Kidney capillary endothelial cell (primary cell): Measurements from ENCODE around the gene KBTBD6.
"Not testable (repeated sequence)": the region's sequence is repeated elsewhere in the genome, so short reads cannot be mapped to it uniquely, and the experiment has no call there.

Experiments
- DNase-seq: peaks from one replicate; pipeline ENCODE4 v3.0.0-alpha.2; 2018; ENCODE audit warnings: low spot score

Gene KBTBD6

DNA sequence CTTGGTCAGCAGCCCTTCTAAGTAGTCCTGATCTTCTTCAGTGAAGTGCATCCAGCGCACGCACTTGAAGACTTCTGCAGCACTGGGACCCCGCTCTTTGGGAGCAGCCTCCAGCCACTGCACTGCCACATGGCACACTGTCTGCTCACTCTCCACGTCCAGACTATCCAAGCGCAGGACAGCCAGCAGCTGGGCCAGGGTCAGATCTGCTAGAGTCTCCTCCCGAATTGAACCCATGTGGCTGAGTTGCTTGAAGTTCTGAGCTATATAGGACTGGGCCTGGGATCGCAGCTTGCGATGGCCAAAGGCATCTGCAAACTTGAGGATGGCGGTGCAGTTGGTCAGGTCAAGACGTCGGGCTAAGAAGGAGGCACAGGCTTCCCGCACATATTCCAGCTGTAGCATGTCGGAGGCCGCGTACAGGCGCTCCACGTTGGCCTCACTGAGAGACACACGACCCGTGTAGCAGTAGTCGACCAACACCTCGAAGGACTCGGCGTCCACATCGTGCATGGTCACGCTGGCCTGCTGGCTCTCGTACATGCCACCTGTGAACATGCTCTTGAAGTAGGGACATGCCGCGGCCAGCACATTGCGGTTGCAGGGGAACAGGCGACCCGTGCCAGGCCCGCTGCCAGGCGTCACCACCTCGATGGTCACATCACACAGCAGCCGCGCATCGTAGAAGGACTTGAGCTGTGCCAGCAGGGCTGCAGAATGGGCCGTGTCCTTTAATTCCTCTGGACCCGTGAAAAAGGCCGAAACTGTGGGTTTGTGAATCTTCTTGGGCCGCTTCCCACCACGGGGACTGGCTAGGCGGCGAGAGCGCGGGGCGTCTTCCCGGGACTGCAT lies 716 bp downstream of the KBTBD6 start:
- not testable (repeated sequence) for DNase-seq

DNA sequence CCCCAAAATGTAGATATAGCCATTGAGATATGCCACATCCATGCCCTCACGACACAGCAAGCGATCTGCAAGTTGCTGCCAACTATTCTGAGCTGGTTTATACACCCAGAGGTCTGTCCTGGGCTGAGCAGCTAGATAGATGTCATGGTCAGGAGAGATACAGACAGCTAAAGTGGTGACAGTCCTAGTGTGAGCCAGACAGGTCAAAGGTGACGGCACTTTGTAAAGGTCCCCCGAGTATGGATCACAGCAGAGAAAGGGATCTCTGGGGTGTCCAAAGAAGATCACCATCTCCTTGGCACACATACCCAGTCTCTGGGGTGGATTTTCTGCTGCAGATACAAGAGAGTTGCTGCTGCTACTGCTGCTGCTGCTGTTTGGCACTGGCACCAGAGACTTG lies 1.4 kb downstream of the KBTBD6 start:
- not testable (repeated sequence) for DNase-seq

DNA sequence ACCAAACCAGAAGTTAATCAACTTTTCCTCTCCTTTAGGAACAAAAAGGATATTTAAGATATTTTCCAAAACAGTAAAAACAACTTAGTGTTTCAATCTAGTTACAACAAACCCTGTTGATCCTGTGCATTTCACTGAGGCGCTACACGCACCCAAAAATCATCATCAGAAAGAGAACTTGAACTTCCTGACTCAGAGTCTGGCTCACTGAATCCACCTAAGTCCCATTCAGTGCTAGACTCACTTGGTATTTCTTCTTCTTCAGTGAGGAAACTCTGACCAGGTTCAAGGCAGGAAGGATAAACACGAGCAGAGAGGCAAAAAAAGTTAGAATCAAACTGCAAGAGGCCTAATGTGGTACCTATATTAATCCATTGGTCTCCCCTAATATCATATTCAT lies 2.2 kb downstream of the KBTBD6 start:
- no peak for DNase-seq

DNA sequence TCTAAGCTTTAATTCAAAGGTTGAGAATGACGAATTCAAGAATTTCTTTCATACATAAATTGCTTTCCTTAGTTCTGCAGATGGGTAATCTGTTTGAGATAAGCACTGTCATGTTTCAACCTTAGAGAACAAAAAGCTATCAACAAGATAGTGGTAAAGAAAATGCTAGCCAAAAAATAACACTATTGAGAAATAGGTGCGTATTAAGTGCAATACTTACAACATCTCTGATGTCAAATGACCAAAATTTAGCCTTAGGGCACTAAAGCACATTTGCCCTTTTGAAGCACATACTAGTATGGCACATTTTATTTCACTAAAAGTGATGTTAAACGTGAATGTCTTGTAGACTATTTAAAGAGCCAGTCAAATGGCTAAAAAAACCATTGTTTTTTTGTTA lies 4.9 kb downstream of the KBTBD6 start:
- no peak for DNase-seq

DNA sequence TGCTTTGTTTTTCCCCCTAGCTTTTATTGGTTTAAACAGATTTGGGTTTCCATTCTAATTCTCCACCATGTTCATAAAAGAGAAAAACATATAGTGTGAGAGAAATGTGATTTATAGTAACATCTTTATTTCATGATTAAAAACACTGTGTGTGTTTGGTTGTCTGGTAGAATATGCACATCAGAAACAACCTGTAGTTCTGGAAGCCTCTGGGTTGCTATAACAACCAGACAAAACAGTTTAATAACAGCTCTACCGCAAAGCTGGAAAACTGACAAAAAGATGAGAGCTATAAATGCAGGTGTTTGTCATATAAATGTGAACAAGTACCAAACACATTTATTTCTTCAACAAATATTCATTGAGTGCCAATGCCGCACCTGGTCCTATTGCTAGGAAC lies 9.8 kb downstream of the KBTBD6 start:
- DNase-seq, result no peak

DNA sequence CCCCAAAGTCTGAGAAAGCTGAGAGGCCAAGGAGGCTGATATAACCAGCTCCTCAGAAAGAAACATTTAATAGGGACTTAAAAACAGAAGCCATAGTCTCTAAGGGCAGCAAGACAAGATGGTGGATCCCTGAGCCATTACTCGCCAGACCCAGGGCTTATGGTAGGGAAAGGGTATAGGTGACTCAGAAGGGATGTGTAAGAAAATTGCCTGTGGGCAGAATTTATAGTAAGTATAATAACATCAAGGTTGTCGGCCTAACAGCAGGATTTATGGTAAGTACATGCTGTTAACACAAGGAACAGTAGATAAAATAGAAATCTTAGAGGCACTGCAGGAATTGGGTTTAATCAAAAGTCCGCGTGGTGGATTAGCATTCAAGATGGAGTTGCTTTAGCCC lies 14.7 kb downstream of the KBTBD6 start:
- DNase-seq, result no peak

DNA sequence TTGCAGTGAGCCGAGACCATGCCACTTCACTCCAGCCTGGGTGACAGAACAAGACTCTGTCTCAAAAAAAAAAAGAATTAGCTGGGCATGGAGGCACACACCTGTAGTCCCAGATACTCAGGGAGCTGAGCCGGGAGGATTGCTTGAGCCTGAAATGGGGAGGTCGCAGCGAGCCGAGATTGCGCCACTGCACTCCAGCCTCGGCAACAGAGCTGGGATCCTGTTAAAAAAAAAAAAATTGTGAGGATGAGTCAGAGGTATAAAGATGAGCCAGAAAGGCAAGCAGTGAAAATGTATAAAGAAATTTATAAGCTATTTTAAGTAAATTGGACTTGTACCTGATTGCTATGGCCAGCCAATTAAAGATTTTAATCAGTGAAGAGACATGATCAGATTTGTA lies 21.1 kb downstream of the KBTBD6 start:
- no peak for DNase-seq

DNA sequence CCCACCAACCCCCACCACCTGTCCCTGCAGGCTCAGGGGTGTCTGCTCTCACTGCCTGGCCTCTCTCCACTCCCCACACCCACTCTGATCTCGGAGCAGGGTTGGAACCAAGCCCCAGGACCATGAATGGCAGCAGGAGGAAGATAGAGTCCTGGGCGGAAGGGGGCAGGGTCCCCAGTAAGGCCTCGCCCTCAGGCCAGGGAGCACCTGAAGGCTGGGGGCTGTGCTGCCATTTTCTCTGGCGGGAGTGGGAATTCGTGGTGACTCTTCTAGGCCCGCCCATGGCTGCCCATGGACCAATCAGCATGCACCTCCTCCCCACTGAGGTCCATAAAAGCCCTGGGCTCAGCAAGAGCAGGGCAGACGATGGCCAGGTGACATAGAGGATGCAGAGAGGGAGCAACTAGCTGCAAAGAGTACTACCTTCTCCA lies 25.0 kb downstream of the KBTBD6 start:
- DNase-seq, result no peak

DNA sequence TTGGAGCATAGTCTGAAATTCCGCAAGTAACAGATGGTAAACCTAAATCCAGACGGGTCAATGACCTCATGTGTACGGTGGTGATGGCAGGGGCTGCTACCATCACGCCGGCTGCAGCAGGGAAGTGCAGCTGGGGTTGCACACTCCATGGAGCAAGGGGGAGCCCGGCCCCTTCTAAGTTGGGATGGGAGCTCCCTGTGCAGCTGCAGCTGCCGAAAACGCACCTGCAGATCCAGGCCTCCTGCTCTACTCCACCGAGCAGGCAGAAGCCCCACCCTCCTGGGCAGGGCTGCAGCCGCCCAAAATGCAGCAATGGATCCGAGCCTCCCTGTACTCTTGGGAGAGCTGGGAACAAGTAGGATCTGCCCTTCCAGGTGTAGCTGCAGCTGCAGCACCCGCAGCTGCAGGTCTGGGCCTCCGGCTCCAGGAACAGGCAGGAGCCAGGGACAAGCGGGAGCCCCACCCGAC lies 25.5 kb downstream of the KBTBD6 start:
- DNase-seq, result no peak

DNA sequence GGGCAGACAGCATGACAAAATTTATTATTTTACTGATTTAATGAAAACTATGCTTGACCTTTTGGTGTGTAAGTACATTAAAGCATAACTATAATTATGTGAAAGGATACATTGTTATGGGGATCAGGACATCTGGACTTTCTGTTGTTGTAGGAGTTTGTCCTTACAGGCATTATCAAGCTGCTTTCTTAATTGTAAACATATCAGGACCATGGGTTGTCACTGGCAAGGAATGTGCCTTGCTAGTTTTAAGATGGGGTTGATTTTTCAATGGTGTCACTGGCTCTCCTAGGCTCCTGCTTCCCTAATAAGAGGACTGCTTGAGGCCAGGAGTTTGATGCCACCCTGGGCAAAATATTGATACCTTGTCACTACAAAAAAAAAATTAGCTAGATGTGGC lies 32.6 kb downstream of the KBTBD6 start:
- DNase-seq, result no peak

DNA sequence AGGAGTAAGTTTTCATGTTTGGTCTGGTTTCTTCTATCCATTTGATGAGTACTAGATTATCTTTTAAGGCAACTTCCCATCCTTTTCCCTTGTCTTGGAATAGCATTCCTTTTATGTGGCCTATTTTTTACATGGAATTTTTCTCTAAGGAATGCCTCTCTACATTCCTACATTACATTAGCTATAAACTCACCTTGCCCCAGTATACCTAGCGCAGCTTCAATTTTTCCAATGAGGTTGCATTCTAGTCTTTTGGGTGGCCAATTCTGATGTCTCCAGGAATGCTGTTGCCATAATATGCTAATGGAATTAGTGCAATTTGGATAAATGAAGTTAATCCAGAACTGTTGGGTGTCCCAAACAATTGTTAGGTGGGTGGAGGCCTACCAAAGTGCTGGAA lies 33.8 kb downstream of the KBTBD6 start:
- DNase-seq, result no peak

DNA sequence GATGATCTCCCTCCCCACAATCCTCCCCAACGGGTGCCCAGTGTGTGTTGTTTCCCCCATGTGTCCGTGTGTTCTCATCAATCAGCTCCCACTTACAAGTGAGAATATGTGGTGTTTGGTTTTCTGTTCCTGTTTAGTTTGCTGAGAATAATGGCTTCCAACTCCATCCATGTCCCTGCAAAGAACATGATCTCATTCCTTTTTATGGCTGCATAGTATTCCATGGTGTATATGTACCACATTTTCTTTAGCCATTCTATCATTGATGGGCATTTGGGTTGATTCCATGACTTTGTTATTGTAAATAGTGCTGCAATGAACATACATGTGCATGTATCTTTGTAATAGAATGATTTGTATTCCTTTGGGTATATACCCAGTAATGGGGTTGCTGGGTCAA lies 36.9 kb downstream of the KBTBD6 start:
- DNase-seq, result not testable (repeated sequence)

DNA sequence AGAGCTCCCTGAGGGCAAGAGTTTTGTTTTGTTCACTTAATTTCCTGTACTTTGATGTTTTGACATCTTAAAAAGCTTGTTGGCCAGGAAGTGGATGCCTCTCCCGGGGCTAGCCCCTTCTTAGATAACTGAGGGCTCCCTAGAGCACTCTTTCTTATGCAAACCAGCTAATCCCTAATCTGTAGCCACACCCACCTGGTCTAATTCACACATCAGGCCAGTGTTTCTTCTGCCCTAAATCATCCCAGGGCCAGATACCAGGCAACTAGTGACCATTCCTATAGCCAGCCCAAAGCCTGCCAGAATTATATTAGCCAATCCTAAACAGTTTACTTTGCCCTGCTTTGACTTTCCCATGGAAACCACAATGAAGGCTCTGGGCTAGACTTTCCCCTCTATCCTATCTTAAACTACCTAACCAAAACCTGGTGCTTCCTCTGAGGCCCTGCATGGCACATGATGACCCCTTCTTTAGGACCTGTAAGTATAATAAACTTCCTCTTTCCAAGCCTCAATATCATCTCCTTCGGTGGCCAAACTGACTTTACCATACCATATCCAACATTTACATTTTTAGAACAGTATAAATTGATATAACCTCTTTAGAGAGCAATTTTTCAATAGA lies 46.5 kb downstream of the KBTBD6 start:
- no peak for DNase-seq

DNA sequence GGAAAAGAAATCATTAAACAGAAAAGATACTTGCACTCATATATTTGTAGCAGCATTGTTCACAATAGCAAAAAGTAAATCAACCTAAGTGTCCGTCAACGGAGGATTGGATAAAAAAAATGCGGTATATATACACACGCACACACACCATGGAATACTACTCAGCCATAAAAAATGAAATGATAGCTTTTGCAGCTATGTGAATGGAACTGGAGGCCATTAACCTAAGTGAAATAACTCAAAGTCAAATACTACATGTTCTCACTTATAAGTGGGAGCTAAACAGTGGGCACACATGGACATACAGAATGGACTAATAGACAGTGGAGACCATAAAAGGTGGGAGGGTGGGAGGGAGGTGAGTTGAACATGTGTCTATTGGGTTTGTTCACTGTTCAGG lies 52.9 kb downstream of the KBTBD6 start:
- DNase-seq, result no peak
